GM19025 (cell line): Measurements from ENCODE around the gene RPS21.

Experiments used
- ATAC-seq: cut with Tn5 transposase; IDR thresholded peaks from one replicate; pipeline ENCODE4 v1.9.1; 2021; ENCODE audit warnings: mild to moderate bottlenecking, low read depth, moderate library complexity; ENCODE audit not compliant: unreplicated experiment

Gene RPS21

DNA sequence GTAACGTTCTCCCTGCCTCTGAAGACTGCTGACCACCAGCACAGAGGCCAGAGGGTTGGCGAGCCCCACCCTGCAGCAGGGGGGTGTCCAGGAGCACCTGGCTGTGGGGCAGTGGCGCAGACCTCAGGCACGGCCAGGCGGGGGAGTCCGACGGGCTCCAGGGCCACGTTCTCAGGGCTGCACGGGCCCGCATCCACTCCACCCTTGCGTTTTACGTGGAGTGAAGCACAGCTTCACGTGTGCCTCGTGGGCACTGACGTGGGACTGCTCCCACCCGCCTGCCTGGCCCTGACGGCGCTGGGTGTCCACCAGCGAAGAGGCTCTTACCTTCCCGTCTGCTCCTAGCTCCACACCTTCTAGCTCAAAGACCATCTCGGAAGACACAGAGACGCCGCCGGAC, 6.9 kb downstream of the RPS21 start:
- ATAC-seq, result no peak

GRCh38 chr20:62394248-62395245, 7.6 kb downstream of the RPS21 start:
- ATAC-seq, result no peak

GRCh38 chr20:62395311-62396242, 8.7 kb downstream of the RPS21 start:
- ATAC-seq, result no peak

DNA sequence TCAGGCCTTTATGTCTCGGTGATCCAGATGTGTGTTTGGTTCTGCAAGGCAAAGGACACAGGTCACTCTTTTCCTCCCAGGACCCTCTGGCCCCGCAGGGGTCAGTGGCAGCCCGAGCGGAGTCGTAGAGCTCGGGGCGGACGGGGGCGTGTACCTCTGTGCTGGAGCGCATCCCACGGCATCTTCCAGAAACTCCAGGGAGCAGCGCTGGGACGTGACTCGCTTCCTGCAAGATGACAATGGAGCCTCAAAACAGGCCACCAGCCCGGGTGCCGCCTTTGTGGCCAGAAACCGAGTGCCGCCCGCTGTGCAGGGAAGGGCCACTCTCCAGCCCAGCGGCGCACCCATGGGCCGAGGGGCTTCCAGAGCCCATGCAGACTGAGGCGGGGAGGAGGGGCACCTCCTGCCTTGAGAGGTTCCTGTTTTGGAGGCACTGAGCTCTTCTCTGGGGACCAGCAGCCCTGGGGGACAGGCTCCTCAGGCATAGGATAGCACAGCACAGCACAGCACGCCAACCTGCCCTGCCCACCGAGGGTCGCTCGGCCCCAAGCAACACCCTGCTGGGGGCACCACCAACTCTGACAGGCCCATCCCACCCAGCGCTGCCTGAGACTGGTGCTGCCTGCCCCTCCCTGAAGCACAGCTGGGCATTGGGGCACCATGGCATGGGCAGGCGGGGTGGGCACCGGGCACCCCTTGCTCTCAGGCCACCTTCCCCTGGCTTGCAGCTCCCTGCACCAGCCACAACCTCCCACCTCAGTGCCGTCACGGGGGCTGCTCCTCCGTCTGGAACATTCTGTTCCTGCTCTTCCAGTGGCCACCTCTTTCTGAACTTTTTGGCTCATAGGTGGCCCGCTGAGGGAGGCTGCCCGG, 9.7 kb downstream of the RPS21 start:
- ATAC-seq, result no peak

GRCh38 chr20:62398120-62398821, 11.4 kb downstream of the RPS21 start:
- no peak for ATAC-seq

DNA sequence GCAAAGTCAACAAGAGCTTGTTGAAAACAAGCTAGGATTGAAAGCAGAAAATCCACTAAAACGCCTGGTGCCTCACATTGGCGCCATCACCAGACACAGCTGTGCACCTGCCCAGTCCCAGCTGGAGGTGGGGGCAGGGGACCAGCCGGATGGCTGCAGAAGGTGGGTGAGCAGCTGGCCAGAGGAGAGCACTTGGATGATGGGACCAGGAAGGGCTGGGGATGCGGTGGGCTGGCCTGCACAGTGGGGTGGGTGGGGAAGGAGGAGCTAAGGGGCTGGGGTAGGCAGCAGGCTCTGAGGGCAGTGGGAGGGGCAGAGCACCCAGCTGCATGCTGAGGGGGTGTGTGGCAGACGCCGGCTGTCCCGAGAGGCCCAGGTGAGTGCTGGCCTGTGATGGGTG, 13.1 kb downstream of the RPS21 start:
- no peak for ATAC-seq

- no peak for ATAC-seq
Observed at GRCh38 chr20:62400541-62400940, 13.6 kb downstream of the RPS21 start.

DNA sequence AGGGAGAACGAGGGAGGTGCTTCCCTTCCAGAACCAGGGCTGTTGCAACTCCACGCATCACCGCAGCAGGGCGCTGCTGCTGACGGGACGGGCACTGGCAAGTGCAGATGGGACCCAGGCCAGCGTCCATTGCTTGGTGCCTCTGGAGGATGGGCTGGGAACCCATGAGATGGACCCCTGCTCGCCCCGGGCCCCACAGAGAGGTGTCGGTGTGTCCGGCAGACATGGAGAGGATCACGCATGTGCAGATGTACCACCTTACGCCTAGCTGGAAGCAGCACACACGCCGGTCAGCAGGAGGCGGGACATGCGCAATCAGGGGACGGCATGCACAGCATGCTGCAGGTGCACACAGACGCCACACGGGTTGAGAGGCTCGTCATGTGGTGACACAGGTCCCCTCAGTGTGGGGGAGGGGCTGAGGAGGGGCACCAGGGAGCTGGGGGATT, 14.5 kb downstream of the RPS21 start:
- no peak for ATAC-seq

- ATAC-seq, result no peak
Observed at GRCh38 chr20:62402456-62403150, 15.7 kb downstream of the RPS21 start.

GRCh38 chr20:62403331-62403730, 16.4 kb downstream of the RPS21 start:
- no peak for ATAC-seq

GRCh38 chr20:62404112-62404665, 17.3 kb downstream of the RPS21 start:
- ATAC-seq, result no peak

DNA sequence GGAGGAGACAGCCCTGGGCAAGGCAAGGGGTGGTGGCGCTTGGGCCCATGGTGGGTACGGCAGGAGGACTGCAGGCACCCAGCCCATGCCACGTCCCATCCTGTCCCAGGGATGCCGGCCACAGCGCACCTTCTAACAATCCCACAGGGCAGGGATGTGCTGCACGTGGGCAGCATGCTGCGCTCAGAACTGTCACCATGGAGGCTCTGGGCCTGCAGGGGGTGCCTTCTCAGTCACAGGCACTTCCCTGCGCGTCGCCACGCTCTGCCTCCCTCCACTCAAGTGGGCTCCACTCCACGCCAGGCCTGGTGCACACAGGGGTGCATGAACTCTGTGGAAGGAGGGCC, 17.8 kb downstream of the RPS21 start:
- no peak for ATAC-seq

GRCh38 chr20:62405108-62405980, 18.4 kb downstream of the RPS21 start:
- no peak for ATAC-seq

GRCh38 chr20:62405981-62406513, 19.1 kb downstream of the RPS21 start:
- ATAC-seq, result no peak

GRCh38 chr20:62406635-62407176, 19.8 kb downstream of the RPS21 start:
- no peak for ATAC-seq

DNA sequence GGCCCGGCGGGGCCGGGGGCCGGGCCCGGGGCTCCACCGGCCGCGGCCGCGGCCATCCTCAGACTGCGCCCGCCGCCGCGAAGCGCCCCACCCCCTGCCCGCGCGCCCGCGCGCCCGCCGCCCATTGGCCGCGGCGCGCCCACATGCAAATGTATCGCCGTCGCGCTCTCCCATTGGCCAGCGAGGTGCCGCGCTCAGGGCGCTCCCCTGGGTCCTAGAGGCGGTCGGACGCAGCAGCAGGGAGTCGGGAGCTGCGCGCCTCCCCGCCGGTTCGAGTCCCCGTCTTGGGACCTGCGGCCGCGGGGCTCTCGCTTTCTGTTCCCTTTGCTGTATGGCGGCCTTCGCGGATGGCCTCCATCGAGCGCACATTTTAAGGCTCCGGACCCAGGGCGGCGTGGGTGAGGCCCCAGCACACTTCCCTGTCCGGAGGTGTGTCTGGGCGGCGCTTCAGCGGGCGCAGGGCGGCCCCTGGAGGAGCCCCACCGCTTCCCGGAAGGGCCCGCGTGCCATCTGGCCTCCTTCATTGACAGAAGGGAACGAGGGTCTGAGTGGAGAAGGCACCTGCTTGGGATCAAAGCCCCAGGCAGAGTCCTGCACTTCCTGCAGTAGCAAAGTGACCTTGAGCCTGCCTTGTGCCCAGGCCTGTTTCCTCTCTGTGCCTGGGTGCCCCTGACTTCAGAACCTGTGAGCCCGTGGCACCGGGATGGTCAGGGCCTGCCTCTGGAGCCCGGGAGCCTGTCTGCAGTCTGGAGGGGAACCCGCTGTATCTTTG, 20.5 kb downstream of the RPS21 start, which contains the start of gene CABLES2:
Gene CABLES2, minus strand, starts transcription at position 65 of the 772 bp plus-strand sequence. Its CDS starts 9 bp downstream, at position 56.
- peak; percentile 93 for ATAC-seq
